HepG2 (cell line): Measurements from ENCODE around the gene CMC1. TPM values are rescaled to one million over a fixed set of nuclear protein-coding genes. Genes with fewer than 3 reads are reported as not detected.

ENCODE experiments used
- ATAC-seq: fragments of 200-7000 bp; cut with Tn5 transposase; 3 replicates; pipeline ENCODE4 v1.9.1; 2020; ENCODE audit warnings: mild to moderate bottlenecking, moderate library complexity
- BruUV-seq: library from RNA; stranded (reverse); fragments of 400-500 nt; replicated peaks from 2 replicates; lab custom pipeline; 2021; lab: Mats Ljungman, UMichigan
- CTCF ChIA-PET: fragments of 300-600 bp; formaldehyde crosslinking; extraction: SDS; loops from one replicate; lab custom pipeline; 2021; ENCODE audit warnings: low total read pairs, inconsistent platforms, low intra/inter-chr PET ratio; lab: Yijun Ruan, JAX
- POLR2A ChIA-PET: fragments of 350-600 bp; sonication (Branson Sonifier 250); formaldehyde crosslinking; loops from one replicate; lab custom pipeline; 2020; ENCODE audit warnings: antibody characterized with exemption, inconsistent platforms; lab: Yijun Ruan, JAX
- DNase-seq: peaks from one replicate; pipeline ENCODE4 v3.0.0-alpha.2; 2015; ENCODE audit warnings: low spot score
- FAIRE-seq: peaks from 3 replicates; lab custom pipeline; 2011; peaks lifted over from hg19 to GRCh38; lab: Jason Lieb, UNC
- H2AFZ ChIP-seq: one replicate; pipeline ENCODE4 v1.6.1; 2011; ENCODE audit warnings: low read length, inconsistent platforms
- H3K27ac ChIP-seq: fragments of 300-600 bp; 3 replicates; pipeline ENCODE4 v1.8.0; 2011; ENCODE audit warnings: mixed run types, mild to moderate bottlenecking, mixed read lengths, low read length, inconsistent platforms; ENCODE audit not compliant: insufficient read depth; ENCODE audit errors: extremely low read length
- H3K27me3 ChIP-seq, 2 experiments: fragments of 200-600 bp in 1 of 2; 2 replicates in 1 of 2; 3 replicates in 1 of 2; pipeline versions ENCODE4 v1.6.0 to v1.8.0; 2011; ENCODE audit warnings: low read length in 2 of 2, mild to moderate bottlenecking in 2 of 2, moderate library complexity in 2 of 2, inconsistent platforms in 1 of 2; ENCODE audit not compliant: insufficient read depth in 2 of 2, control insufficient read depth in 1 of 2
- H3K36me3 ChIP-seq, 2 experiments: fragments of 200-600 bp in 1 of 2; replicated peaks in 1 of 2; 2 replicates in 1 of 2; 3 replicates in 1 of 2; pipeline versions ENCODE4 v1.5.1 to v1.8.0; 2011; ENCODE audit warnings: low read length in 2 of 2, inconsistent platforms in 1 of 2; ENCODE audit not compliant: insufficient read depth in 2 of 2, control insufficient read depth in 1 of 2
- H3K4me1 ChIP-seq: 2 replicates; pipeline ENCODE4 v1.5.1; 2012; ENCODE audit warnings: low read length, inconsistent platforms; ENCODE audit not compliant: insufficient read depth
- H3K4me2 ChIP-seq: 2 replicates; pipeline ENCODE4 v1.6.0; 2011; ENCODE audit warnings: low read depth, low read length, inconsistent platforms
- H3K4me3 ChIP-seq, 3 experiments: fragments of 200-600 bp in 1 of 3; sonication (generic), shearing (Covaris generic) in 1 of 3; replicated peaks in 1 of 3; 2 replicates each; pipeline ENCODE4 v1.5.1; 2011 to 2016; ENCODE audit warnings: low read length in 3 of 3, inconsistent platforms in 2 of 3, low read depth in 2 of 3, mild to moderate bottlenecking in 2 of 3, control low read depth in 1 of 3, mixed read lengths in 1 of 3; ENCODE audit not compliant: insufficient read depth in 1 of 3
- H3K79me2 ChIP-seq: one replicate; pipeline ENCODE4 v1.6.1; 2011; ENCODE audit warnings: low read length, inconsistent platforms; ENCODE audit not compliant: insufficient read depth
- H3K9ac ChIP-seq: 2 replicates; pipeline ENCODE4 v1.6.0; 2011; ENCODE audit warnings: mild to moderate bottlenecking, low read depth, low read length, inconsistent platforms; ENCODE audit not compliant: insufficient read depth
- H3K9me3 ChIP-seq: 2 replicates; pipeline ENCODE4 v1.5.1; 2012; ENCODE audit warnings: mild to moderate bottlenecking, low read length
- H4K20me1 ChIP-seq: 2 replicates; pipeline ENCODE4 v1.6.0; 2011; ENCODE audit warnings: inconsistent platforms, mild to moderate bottlenecking, low read length, moderate library complexity; ENCODE audit not compliant: insufficient read depth
- ARID5B ChIP-seq: IDR thresholded peaks from 2 replicates; pipeline ENCODE4 v1.4.0; 2020; ENCODE audit warnings: mild to moderate bottlenecking, missing genetic modification reagents
- CBX1 ChIP-seq: IDR thresholded peaks from one replicate; pipeline ENCODE4 v1.6.1; 2016; ENCODE audit warnings: antibody characterized with exemption, low read depth
- GPN1 ChIP-seq: sonication (generic); formaldehyde crosslinking; IDR thresholded peaks from 2 replicates; pipeline ENCODE4 v1.5.1; 2020; ENCODE audit warnings: missing genetic modification reagents, borderline replicate concordance
- HES4 ChIP-seq: sonication (generic); formaldehyde crosslinking; IDR thresholded peaks from 2 replicates; pipeline ENCODE4 v1.9.0; 2021; ENCODE audit warnings: mild to moderate bottlenecking, missing genetic modification reagents, borderline replicate concordance
- HNRNPUL1 ChIP-seq: fragments of 200-400 bp; formaldehyde crosslinking; IDR thresholded peaks from 2 replicates; pipeline ENCODE4 v1.6.1; 2017; ENCODE audit warnings: low read depth, mild to moderate bottlenecking, low read length, moderate library complexity
- HOXA7 ChIP-seq: sonication (generic); formaldehyde crosslinking; IDR thresholded peaks from 2 replicates; pipeline ENCODE4 v1.8.1; 2022; ENCODE audit warnings: mild to moderate bottlenecking, missing genetic modification reagents, moderate library complexity
- KLF11 ChIP-seq: IDR thresholded peaks from 2 replicates; pipeline ENCODE4 v1.6.1; 2016; ENCODE audit warnings: missing compliant biosample characterization
- KLF9 ChIP-seq: IDR thresholded peaks from 2 replicates; pipeline ENCODE4 v1.6.1; 2016; ENCODE audit warnings: low read depth
- MIXL1 ChIP-seq: IDR thresholded peaks from 2 replicates; pipeline ENCODE4 v1.6.1; 2016
- RBFOX2 ChIP-seq: fragments of 200-400 bp; formaldehyde crosslinking; IDR thresholded peaks from 2 replicates; pipeline ENCODE4 v1.6.1; 2017; ENCODE audit warnings: low read depth, mild to moderate bottlenecking, low read length
- ZFP91 ChIP-seq: sonication (generic); formaldehyde crosslinking; IDR thresholded peaks from 2 replicates; pipeline ENCODE4 v1.9.0; 2022; ENCODE audit warnings: missing genetic modification reagents, mild to moderate bottlenecking, borderline replicate concordance
- ZMAT3 ChIP-seq: sonication (generic); formaldehyde crosslinking; conservative IDR thresholded peaks from 2 replicates; pipeline ENCODE4 v1.7.0; 2021; ENCODE audit warnings: missing genetic modification reagents
- ZNF280D ChIP-seq: sonication (generic); formaldehyde crosslinking; IDR thresholded peaks from 2 replicates; pipeline ENCODE4 v1.5.1; 2020; ENCODE audit warnings: mild to moderate bottlenecking, missing genetic modification reagents
- ZNF784 ChIP-seq: sonication (generic); formaldehyde crosslinking; IDR thresholded peaks from 2 replicates; pipeline ENCODE4 v1.5.1; 2020; ENCODE audit warnings: missing genetic modification reagents, mild to moderate bottlenecking, borderline replicate concordance
- in situ Hi-C: cut with HindIII; loops from 2 replicates; pipeline ENCODE4 v1.10.0; 2017; ENCODE audit warnings: low pct_unique_long_range_greater_than_20kb; ENCODE audit not compliant: extremely low pct_ligation_motif_present
- intact Hi-C: fragments of 100-400 bp; cut with micrococcal nuclease; formaldehyde crosslinking; loops from one replicate; pipeline ENCODE4 v1.10.0; 2022; ENCODE audit not compliant: unreplicated experiment
- polyA plus RNA-seq, 8 experiments: library from polyadenylated mRNA; depleted of rRNA in 3 of 8; stranded (reverse) in 7 of 8; unstranded in 1 of 8; fragments of >200 nt; fragmentation: Illumina TruSeq in 4 of 8; extraction: Trizol in 4 of 8; gene quantifications; 2 replicates each; pipeline versions ENCODE4 v1.2.1 to v1.2.3, GENCODE V29; 2011 to 2016; ENCODE audit warnings: low read depth in 4 of 8, missing spikeins in 1 of 8, mixed read lengths in 1 of 8; ENCODE audit not compliant: insufficient read depth in 1 of 8
- total RNA-seq, 5 experiments: library from RNA; depleted of rRNA; stranded (reverse); fragments of >200 nt; fragmentation: Illumina TruSeq; extraction: Trizol; gene quantifications; 2 replicates each; pipeline ENCODE4 v1.2.3, GENCODE V29; 2016; ENCODE audit warnings: low read depth in 1 of 5

CMC1 gene
- total and polyA plus RNA-seq, 2 of the 13 experiments (the other 11 are each of a cell fraction or from before 2014, with no cell fraction given) = 22.1 to 29.5 TPM

- no peak overlapping the region for H3K27ac ChIP-seq
- CTCF ChIA-PET = no interaction called here
Observed at GRCh38 chr3:28337230-28337629, 95.8 kb downstream of the CMC1 start.

More at GRCh38 chr3:28337230-28337629, 95.8 kb downstream of the CMC1 start:
- peaks cover 6% of the 10 kb centered on the region for H3K79me2 ChIP-seq
- in situ Hi-C loops = no loop called here
- TF ChIP-seq ZFP91 (no peak), GPN1 (CRISPR knock-in tag) (no peak), CBX1 (no peak), HNRNPUL1 (no peak), ZMAT3 (CRISPR knock-in tag) (no peak), KLF11 (CRISPR knock-in tag) (no peak), MIXL1 (CRISPR knock-in tag) (no peak), HES4 (CRISPR knock-in tag) (no peak), ZNF280D (CRISPR knock-in tag) (no peak), KLF9 (no peak), RBFOX2 (no peak), ZNF784 (CRISPR knock-in tag) (no peak), ARID5B (CRISPR knock-in tag) (no peak), HOXA7 (CRISPR knock-in tag) (no peak)
- TF ChIP-seq, all 625 proteins: peak for 0
- H3K36me3 ChIP-seq = peaks cover 8 to 36% of the 10 kb centered on the region in 2 experiments; a peak in 4 of 5 replicates
- POLR2A ChIA-PET = interaction anchor here (1.5 kb wide), 1 partner anchor 11 kb away, joined by 4 read pairs; the partner anchor contains the start of genes AZI2 and ZCWPW2
- no peak for DNase-seq
- no peak overlapping the region for H3K4me2 ChIP-seq
- peaks cover 2% of the 10 kb centered on the region for H3K4me1 ChIP-seq
- H3K4me3 ChIP-seq = no peak overlapping the region
- H3K27me3 ChIP-seq = no peaks in the 10 kb centered on the region
- 0 out of 2 replicates have a peak, but pooled peaks cover 2% of the 10 kb centered on the region for H4K20me1 ChIP-seq
- no peak for FAIRE-seq
- ATAC-seq = no peak
- BruUV-seq = no TSS peak
- no peaks in the 10 kb centered on the region for H3K9me3 ChIP-seq
- no peak overlapping the region for H3K9ac ChIP-seq
- H2AFZ ChIP-seq = no peak overlapping the region
- intact Hi-C loops = no loop called here
